PC-3 (cell line): ENCODE measurements around the gene C17orf58. TPM values are rescaled to one million over a fixed set of nuclear protein-coding genes. Genes with fewer than 3 reads are reported as not detected.

Source experiments
- ATAC-seq: fragments of 200-7000 bp; cut with Tn5 transposase; 2 replicates; pipeline ENCODE4 v1.9.1; 2020; ENCODE audit warnings: mild to moderate bottlenecking, moderate library complexity
- BruUV-seq: library from RNA; stranded (reverse); fragments of 400-500 nt; replicated peaks from 2 replicates; lab custom pipeline; 2021; lab: Mats Ljungman, UMichigan
- CTCF ChIA-PET: fragments of 300-600 bp; sonication (Branson Sonifier 250); formaldehyde crosslinking; loops from one replicate; lab custom pipeline; 2022; ENCODE audit warnings: antibody characterized with exemption; lab: Charles Lee
- POLR2A ChIA-PET: fragments of 300-600 bp; sonication (Branson Sonifier 250); formaldehyde crosslinking; loops from one replicate; lab custom pipeline; 2022; ENCODE audit warnings: antibody characterized with exemption; ENCODE audit not compliant: unreplicated experiment; lab: Charles Lee
- DNase-seq: peaks from one replicate; pipeline ENCODE4 v3.0.0-alpha.2; 2015
- H2AFZ ChIP-seq: fragments of 300-600 bp; sonication (generic); 2 replicates; pipeline ENCODE4 v1.6.0; 2016; ENCODE audit warnings: antibody characterized with exemption, low read length
- H3F3A ChIP-seq: fragments of 300-600 bp; sonication (generic); one replicate; pipeline ENCODE4 v1.6.0; 2017; ENCODE audit warnings: antibody characterized with exemption, low read length, control low read depth, mild to moderate bottlenecking; ENCODE audit not compliant: unreplicated experiment
- H3K27ac ChIP-seq: fragments of 300-600 bp; sonication (generic); 2 replicates; pipeline ENCODE4 v1.5.1; 2016; ENCODE audit warnings: mild to moderate bottlenecking, low read length
- H3K27me3 ChIP-seq: fragments of 300-600 bp; sonication (generic); 2 replicates; pipeline ENCODE4 v1.6.1; 2016; ENCODE audit warnings: low read length, mixed read lengths
- H3K36me3 ChIP-seq: fragments of 300-600 bp; sonication (generic); 2 replicates; pipeline ENCODE4 v1.6.1; 2016; ENCODE audit warnings: low read depth, mixed run types, low read length, mixed read lengths
- H3K4me1 ChIP-seq: fragments of 300-600 bp; sonication (generic); 2 replicates; pipeline ENCODE4 v1.5.1; 2016; ENCODE audit warnings: low read length; ENCODE audit not compliant: insufficient read depth
- H3K4me2 ChIP-seq: fragments of 300-600 bp; sonication (generic); 2 replicates; pipeline ENCODE4 v1.6.0; 2016; ENCODE audit warnings: low read length
- H3K4me3 ChIP-seq: fragments of 300-600 bp; sonication (generic); 2 replicates; pipeline ENCODE4 v1.5.1; 2016; ENCODE audit warnings: mild to moderate bottlenecking, low read length, mixed read lengths
- H3K79me2 ChIP-seq: fragments of 300-600 bp; sonication (generic); 2 replicates; pipeline ENCODE4 v1.6.1; 2017; ENCODE audit warnings: low read length, mixed read lengths
- H3K9ac ChIP-seq: fragments of 300-600 bp; sonication (generic); 2 replicates; pipeline ENCODE4 v1.6.0; 2016; ENCODE audit warnings: mild to moderate bottlenecking, low read length
- H3K9me2 ChIP-seq: fragments of 300-600 bp; sonication (generic); replicated peaks from 2 replicates; pipeline ENCODE4 v1.6.1; 2016; ENCODE audit warnings: mixed run types, low read length, mixed read lengths
- H3K9me3 ChIP-seq: fragments of 300-600 bp; sonication (generic); 2 replicates; pipeline ENCODE4 v1.6.1; 2016; ENCODE audit warnings: low read length, mixed read lengths
- H4K20me1 ChIP-seq: fragments of 300-600 bp; sonication (generic); 2 replicates; pipeline ENCODE4 v1.6.1; 2016; ENCODE audit warnings: low read length, mixed read lengths
- CTCF ChIP-seq: fragments of 300-600 bp; sonication (generic); conservative IDR thresholded peaks from 2 replicates; pipeline ENCODE4 v1.5.1; 2017; ENCODE audit warnings: antibody characterized with exemption, low read depth, mild to moderate bottlenecking, low read length
- EZH2 ChIP-seq: fragments of 300-600 bp; sonication (generic); IDR thresholded peaks from one replicate; pipeline ENCODE4 v1.6.1; 2017; ENCODE audit warnings: antibody characterized with exemption, mild to moderate bottlenecking, low read length; ENCODE audit not compliant: unreplicated experiment
- EZH2phosphoT487 ChIP-seq: fragments of 300-600 bp; sonication (generic); IDR thresholded peaks from 2 replicates; pipeline ENCODE4 v1.6.1; 2018; ENCODE audit warnings: mild to moderate bottlenecking, antibody characterized with exemption, low read length, borderline replicate concordance
- intact Hi-C: fragments of 100-400 bp; cut with micrococcal nuclease; formaldehyde crosslinking; loops from 2 replicates; pipeline ENCODE4 v1.9.0; 2023
- total RNA-seq: library from RNA; depleted of rRNA; stranded (reverse); fragments of >200 nt; gene quantifications from 2 replicates; pipeline ENCODE4 v1.2.3, GENCODE V29; 2014

The C17orf58 gene
- total RNA-seq, 1 experiment from 2014 or later, result 25.3 TPM

- Histone ChIP-seq H3K4me1 (peaks cover 18% of the 10 kb centered on the region), H3K79me2 (no peaks in the 10 kb centered on the region), H3K4me3 (no peak overlapping the region), H3K27me3 (no peaks in the 10 kb centered on the region), H2AFZ (no peak overlapping the region), H3K36me3 (no peaks in the 10 kb centered on the region), H3K27ac (no peak overlapping the region), H3F3A (peaks cover 5% of the 10 kb centered on the region), H3K9me2 (no peaks in the 10 kb centered on the region), H3K9ac (no peak overlapping the region), H4K20me1 (no peaks in the 10 kb centered on the region), H3K4me2 (0 out of 2 replicates have a peak overlapping the region, but pooled peaks have one; percentile 23), H3K9me3 (no peaks in the 10 kb centered on the region)
- CTCF ChIA-PET, result no interaction called here
- no peak for TF ChIP-seq EZH2phosphoT487
- no peak for TF ChIP-seq EZH2
- TF ChIP-seq CTCF, result no peak
- POLR2A ChIA-PET, result no interaction called here
- ATAC-seq (peak; percentile 48), DNase-seq (peak; percentile 89)
- BruUV-seq, result no TSS peak
- intact Hi-C loops, result loop anchor here (10.0 kb wide), 1 partner anchor 1325 kb away; the partner anchor contains the start of gene ABCA5
Observed at GRCh38 chr17:67999291-67999911, 3.1 kb upstream of the C17orf58 start.

GRCh38 chr17:67998466-67998865 lies 2.2 kb upstream of the C17orf58 start:
- Histone ChIP-seq H3K9me2 (no peaks in the 10 kb centered on the region), H3K4me2 (no peak overlapping the region), H2AFZ (no peak overlapping the region), H3K9ac (no peak overlapping the region), H3K4me3 (no peak overlapping the region), H3K27ac (no peak overlapping the region), H3K4me1 (peaks cover 23% of the 10 kb centered on the region), H3K36me3 (no peaks in the 10 kb centered on the region), H4K20me1 (no peaks in the 10 kb centered on the region), H3K79me2 (no peaks in the 10 kb centered on the region), H3K27me3 (no peaks in the 10 kb centered on the region), H3F3A (peaks cover 5% of the 10 kb centered on the region), H3K9me3 (no peaks in the 10 kb centered on the region)
- no TSS peak for BruUV-seq
- DNase-seq (no peak), ATAC-seq (no peak)
- intact Hi-C loops, result loop anchor here (10.0 kb wide), 1 partner anchor 1326 kb away; the partner anchor contains the start of gene ABCA5
- ChIA-PET POLR2A (interaction anchor here (0.7 kb wide), 1 partner anchor 329 kb away, joined by 12 read pairs; no protein-coding TSS in a partner anchor), CTCF (no interaction called here)
- TF ChIP-seq EZH2phosphoT487, result no peak
- TF ChIP-seq EZH2, result no peak
- TF ChIP-seq CTCF, result no peak
